Keratinocyte (primary cell): ENCODE results near the gene NDUFA7. TPM values are rescaled to one million over a fixed set of nuclear protein-coding genes. Genes with fewer than 3 reads are reported as not detected.

ENCODE experiments used
- DNase-seq: peaks from one replicate; pipeline ENCODE4 v3.0.0-alpha.2; 2011; ENCODE audit warnings: low read depth, missing footprints, low spot score
- FAIRE-seq: peaks from 2 replicates; lab custom pipeline; 2011; peaks lifted over from hg19 to GRCh38; lab: Jason Lieb, UNC
- H2AFZ ChIP-seq: 2 replicates; pipeline ENCODE4 v1.6.0; 2012; ENCODE audit warnings: low read length, control low read depth, inconsistent platforms; ENCODE audit not compliant: control insufficient read depth
- H3K27ac ChIP-seq: 2 replicates; pipeline ENCODE4 v1.5.1; 2011; ENCODE audit warnings: low read length; ENCODE audit not compliant: control insufficient read depth, insufficient read depth
- H3K27me3 ChIP-seq: 3 replicates; pipeline ENCODE4 v1.6.0; 2011; ENCODE audit warnings: low read length; ENCODE audit not compliant: control insufficient read depth, insufficient read depth; ENCODE audit errors: extremely low read depth
- H3K36me3 ChIP-seq, 2 experiments: 2 replicates in 1 of 2; 3 replicates in 1 of 2; pipeline ENCODE4 v1.5.1; 2011; ENCODE audit warnings: low read length in 2 of 2, mild to moderate bottlenecking in 1 of 2; ENCODE audit not compliant: control insufficient read depth in 2 of 2, insufficient read depth in 2 of 2; ENCODE audit errors: extremely low read depth in 1 of 2
- H3K4me1 ChIP-seq: 3 replicates; pipeline ENCODE4 v1.5.1; 2011; ENCODE audit warnings: low read length; ENCODE audit not compliant: control insufficient read depth, insufficient read depth; ENCODE audit errors: extremely low read depth
- H3K4me2 ChIP-seq: 3 replicates; pipeline ENCODE4 v1.6.0; 2011; ENCODE audit warnings: low read depth, low read length; ENCODE audit not compliant: control insufficient read depth, insufficient read depth; ENCODE audit errors: extremely low read depth
- H3K4me3 ChIP-seq, 3 experiments: fragments of 200-600 bp in 1 of 3; sonication (generic) in 1 of 3; 2 replicates in 2 of 3; 3 replicates in 1 of 3; pipeline ENCODE4 v1.5.1; 2011 to 2016; ENCODE audit warnings: low read length in 3 of 3, mild to moderate bottlenecking in 3 of 3, control low read depth in 2 of 3, inconsistent platforms in 1 of 3, low read depth in 1 of 3, mixed read lengths in 1 of 3, mixed run types in 1 of 3, moderate library complexity in 1 of 3; ENCODE audit not compliant: control insufficient read depth in 2 of 3, insufficient read depth in 2 of 3; ENCODE audit errors: extremely low read depth in 1 of 3
- H3K79me2 ChIP-seq: 2 replicates; pipeline ENCODE4 v1.6.0; 2012; ENCODE audit warnings: low read length; ENCODE audit not compliant: control insufficient read depth, insufficient read depth
- H3K9ac ChIP-seq: 3 replicates; pipeline ENCODE4 v1.6.0; 2011; ENCODE audit warnings: low read length; ENCODE audit not compliant: control insufficient read depth, insufficient read depth; ENCODE audit errors: extremely low read depth
- H3K9me1 ChIP-seq: 3 replicates; pipeline ENCODE4 v1.6.0; 2011; ENCODE audit warnings: low read length; ENCODE audit not compliant: control insufficient read depth, insufficient read depth; ENCODE audit errors: extremely low read depth
- H3K9me3 ChIP-seq: 2 replicates; pipeline ENCODE4 v1.5.1; 2012; ENCODE audit warnings: low read depth, low read length; ENCODE audit not compliant: control insufficient read depth
- H4K20me1 ChIP-seq: 3 replicates; pipeline ENCODE4 v1.6.0; 2011; ENCODE audit warnings: low read length; ENCODE audit not compliant: control insufficient read depth, insufficient read depth; ENCODE audit errors: extremely low read depth
- EZH2 ChIP-seq: IDR thresholded peaks from one replicate; pipeline ENCODE4 v1.6.1; 2012; ENCODE audit warnings: inconsistent platforms, mild to moderate bottlenecking, low read length, moderate library complexity
- dilution Hi-C: fragments of 300-500 bp; cut with MboI; formaldehyde crosslinking; loops from one replicate; pipeline ENCODE4 v1.7.0; 2020; ENCODE audit warnings: low sequenced_read_pairs; ENCODE audit not compliant: extremely low pct_ligation_motif_present
- polyA plus RNA-seq, 5 experiments: library from polyadenylated mRNA; depleted of rRNA in 3 of 5; stranded (reverse) in 3 of 5; stranded (forward) in 1 of 5; unstranded in 1 of 5; fragments of >200 nt; gene quantifications; 1 replicate in 1 of 5; 2 replicates in 3 of 5; 3 replicates in 1 of 5; pipeline versions ENCODE4 v1.2.1 to v1.2.3, GENCODE V29; 2011 to 2012; ENCODE audit warnings: missing spikeins in 2 of 5, low read depth in 1 of 5, low replicate concordance in 1 of 5
- TF ChIP-seq, protein P1 (sequence below), 3 experiments: IDR thresholded peaks in 1 of 3; conservative IDR thresholded peaks in 1 of 3; optimal IDR thresholded peaks in 1 of 3; 2 replicates in 2 of 3; 3 replicates in 1 of 3; pipeline versions ENCODE3 to v1.5.1; 2011; ENCODE audit warnings: low read length in 3 of 3, mild to moderate bottlenecking in 3 of 3, moderate library complexity in 2 of 3, control low read depth in 1 of 3, inconsistent platforms in 1 of 3; ENCODE audit not compliant: insufficient read depth in 2 of 3; ENCODE audit errors: extremely low read depth in 1 of 3

The NDUFA7 gene
- polyA plus RNA-seq, 1 donor (not counting 4 experiments of a cell fraction or from before 2014, with no cell fraction given): 59.2 TPM

DNA sequence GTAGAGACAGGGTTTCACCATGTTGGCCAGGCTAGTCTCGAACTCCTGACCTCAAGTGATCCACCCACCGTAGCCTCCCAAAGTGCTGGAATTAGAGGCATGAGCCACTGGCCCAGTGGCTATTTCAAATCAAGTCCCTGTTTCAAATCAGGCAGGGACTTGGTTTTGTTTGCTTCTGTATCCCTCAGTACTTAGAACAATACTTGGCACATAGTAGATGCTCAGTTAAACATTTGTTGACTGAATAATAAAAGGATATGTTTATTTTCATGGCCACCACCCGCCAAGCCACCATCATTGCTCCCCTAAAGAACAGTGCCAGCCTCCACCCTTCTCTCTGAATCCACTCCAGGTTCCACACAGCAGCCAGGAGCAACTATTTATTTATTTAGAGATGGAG, 4.3 kb upstream of the NDUFA7 start:
- H3K36me3 ChIP-seq: peaks cover 7 to 17% of the 10 kb centered on the region in 2 experiments
- no peak overlapping the region for H3K9ac ChIP-seq
- no peaks in the 10 kb centered on the region for H3K9me3 ChIP-seq
- H2AFZ ChIP-seq: no peak overlapping the region
- no peak overlapping the region for H3K4me3 ChIP-seq
- H4K20me1 ChIP-seq: peaks cover 10% of the 10 kb centered on the region
- no peak for FAIRE-seq
- peaks cover 13% of the 10 kb centered on the region for H3K4me1 ChIP-seq
- no peak overlapping the region for H3K27ac ChIP-seq
- no peak for DNase-seq
- TF ChIP-seq, protein P1, sequence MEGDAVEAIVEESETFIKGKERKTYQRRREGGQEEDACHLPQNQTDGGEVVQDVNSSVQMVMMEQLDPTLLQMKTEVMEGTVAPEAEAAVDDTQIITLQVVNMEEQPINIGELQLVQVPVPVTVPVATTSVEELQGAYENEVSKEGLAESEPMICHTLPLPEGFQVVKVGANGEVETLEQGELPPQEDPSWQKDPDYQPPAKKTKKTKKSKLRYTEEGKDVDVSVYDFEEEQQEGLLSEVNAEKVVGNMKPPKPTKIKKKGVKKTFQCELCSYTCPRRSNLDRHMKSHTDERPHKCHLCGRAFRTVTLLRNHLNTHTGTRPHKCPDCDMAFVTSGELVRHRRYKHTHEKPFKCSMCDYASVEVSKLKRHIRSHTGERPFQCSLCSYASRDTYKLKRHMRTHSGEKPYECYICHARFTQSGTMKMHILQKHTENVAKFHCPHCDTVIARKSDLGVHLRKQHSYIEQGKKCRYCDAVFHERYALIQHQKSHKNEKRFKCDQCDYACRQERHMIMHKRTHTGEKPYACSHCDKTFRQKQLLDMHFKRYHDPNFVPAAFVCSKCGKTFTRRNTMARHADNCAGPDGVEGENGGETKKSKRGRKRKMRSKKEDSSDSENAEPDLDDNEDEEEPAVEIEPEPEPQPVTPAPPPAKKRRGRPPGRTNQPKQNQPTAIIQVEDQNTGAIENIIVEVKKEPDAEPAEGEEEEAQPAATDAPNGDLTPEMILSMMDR (optimal IDR thresholded peaks at IDR 0.05 in 1 of 3, IDR thresholded peaks at IDR 0.05 in 1 of 3, conservative IDR thresholded peaks at IDR 0.05 in 1 of 3; ENCODE audit: extremely low read depth in 1 of 3, insufficient read depth in 2 of 3, low read length in 3 of 3): no peak
- H3K27me3 ChIP-seq: no peaks in the 10 kb centered on the region
- peaks cover 30% of the 10 kb centered on the region for H3K79me2 ChIP-seq
- no peaks in the 10 kb centered on the region for H3K9me1 ChIP-seq
- H3K4me2 ChIP-seq: no peak overlapping the region
- dilution Hi-C loops: no loop called here

DNA sequence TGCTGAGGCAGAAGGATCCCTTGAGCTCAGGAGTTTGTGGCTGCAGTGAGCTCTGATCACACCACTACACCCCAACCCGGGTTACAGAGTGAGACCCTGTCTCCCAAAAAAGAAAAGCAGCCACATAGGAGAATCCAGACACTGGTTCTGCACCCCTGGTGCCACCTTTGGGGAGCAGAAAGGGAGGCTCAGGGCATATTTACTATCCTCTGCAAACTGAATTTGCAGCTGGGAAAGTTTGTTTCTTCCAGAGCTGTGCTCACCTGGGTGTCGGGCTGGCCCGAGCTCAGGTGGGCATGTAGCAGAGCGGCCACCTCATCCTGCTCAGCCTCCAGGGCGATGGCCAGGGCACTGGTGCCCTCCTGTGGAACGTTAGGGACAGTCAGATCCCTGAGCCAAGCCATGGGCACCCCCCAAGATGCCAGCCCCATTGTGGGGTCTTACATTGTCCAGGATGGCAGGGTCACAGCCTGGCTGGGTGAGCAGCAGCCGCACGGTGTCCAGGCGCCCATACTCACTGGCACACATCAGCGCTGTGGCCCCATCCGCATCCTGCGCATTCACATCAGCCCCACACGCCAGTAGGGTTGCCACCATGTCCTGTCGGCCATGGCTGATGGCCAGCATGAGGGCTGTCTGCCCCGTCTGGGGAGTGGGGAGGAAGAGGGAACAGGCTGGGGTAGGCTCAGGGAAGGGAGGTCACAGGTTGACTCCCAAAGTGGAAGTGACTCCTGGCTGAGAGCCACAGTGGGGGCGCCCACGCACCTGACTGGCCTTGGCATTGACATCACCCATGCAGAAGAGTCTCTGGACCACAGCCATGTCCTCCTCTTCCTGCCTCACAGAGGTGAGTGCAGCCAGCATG, 3.2 kb upstream of the NDUFA7 start:
- DNase-seq: no peak
- no peak for TF ChIP-seq EZH2
- TF ChIP-seq, protein P1 (optimal IDR thresholded peaks at IDR 0.05 in 1 of 3, IDR thresholded peaks at IDR 0.05 in 1 of 3, conservative IDR thresholded peaks at IDR 0.05 in 1 of 3; ENCODE audit: extremely low read depth in 1 of 3, insufficient read depth in 2 of 3, low read length in 3 of 3): peak in 1 of 3 experiments; percentile 18
- no peak overlapping the region for H3K9ac ChIP-seq
- no peaks in the 10 kb centered on the region for H3K27me3 ChIP-seq
- H3K79me2 ChIP-seq: peaks cover 39% of the 10 kb centered on the region
- no peaks in the 10 kb centered on the region for H3K9me3 ChIP-seq
- no peak overlapping the region for H3K27ac ChIP-seq
- H3K4me2 ChIP-seq: no peak overlapping the region
- no peaks in the 10 kb centered on the region for H3K9me1 ChIP-seq
- H3K36me3 ChIP-seq: peaks cover 7 to 17% of the 10 kb centered on the region in 2 experiments
- peaks cover 10% of the 10 kb centered on the region for H4K20me1 ChIP-seq
- no peak overlapping the region for H3K4me3 ChIP-seq
- FAIRE-seq: no peak
- dilution Hi-C loops: no loop called here
- H3K4me1 ChIP-seq: peaks cover 16% of the 10 kb centered on the region
- no peak overlapping the region for H2AFZ ChIP-seq
